ENCODE measurements around the gene SAMD5. TPM values are rescaled to one million over a fixed set of nuclear protein-coding genes. Genes with fewer than 3 reads are reported as not detected.

Gene SAMD5
- total and polyA plus RNA-seq, 7 donors = 0.68 to 6.8 (median 1.1) TPM

DNA sequence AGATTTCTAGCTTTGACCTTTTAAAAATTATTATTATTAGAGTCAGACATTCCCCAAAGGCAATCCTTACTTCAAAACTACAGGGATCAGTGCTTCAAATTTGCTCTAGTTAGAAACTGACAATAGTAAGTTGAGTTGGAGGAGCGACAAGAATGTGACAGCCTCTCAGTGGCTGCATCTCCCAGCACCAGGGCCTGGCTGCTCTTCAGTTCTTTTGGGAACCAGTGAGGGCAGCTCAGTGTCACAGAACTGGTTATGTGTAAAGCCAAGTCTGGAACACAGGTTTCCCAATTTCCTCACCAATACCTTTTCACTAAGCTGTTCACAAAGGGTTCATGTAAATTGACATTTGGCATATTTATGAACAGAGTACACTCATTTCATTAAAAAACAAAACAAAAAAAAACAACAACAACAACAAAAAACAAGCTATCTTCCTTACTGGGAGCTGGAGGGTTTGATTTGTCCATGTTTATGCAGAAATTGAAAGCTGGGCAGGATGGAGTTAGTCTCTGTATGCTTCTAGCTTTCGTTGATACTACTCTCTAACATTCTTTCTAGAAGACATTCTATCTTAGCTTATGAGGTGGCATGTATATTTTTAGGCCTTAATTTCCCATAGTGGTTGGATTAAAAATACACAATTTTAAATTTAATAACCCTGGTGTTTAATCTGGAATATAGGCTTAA is 95.0 kb downstream of the SAMD5 start:
- TF ChIP-seq POLR2A (IDR thresholded peaks at IDR 0.05) (no peak), POLR2AphosphoS5 (IDR thresholded peaks at IDR 0.05) (no peak), EP300 (IDR thresholded peaks at IDR 0.05) (no peak)
- TF ChIP-seq, protein P1, sequence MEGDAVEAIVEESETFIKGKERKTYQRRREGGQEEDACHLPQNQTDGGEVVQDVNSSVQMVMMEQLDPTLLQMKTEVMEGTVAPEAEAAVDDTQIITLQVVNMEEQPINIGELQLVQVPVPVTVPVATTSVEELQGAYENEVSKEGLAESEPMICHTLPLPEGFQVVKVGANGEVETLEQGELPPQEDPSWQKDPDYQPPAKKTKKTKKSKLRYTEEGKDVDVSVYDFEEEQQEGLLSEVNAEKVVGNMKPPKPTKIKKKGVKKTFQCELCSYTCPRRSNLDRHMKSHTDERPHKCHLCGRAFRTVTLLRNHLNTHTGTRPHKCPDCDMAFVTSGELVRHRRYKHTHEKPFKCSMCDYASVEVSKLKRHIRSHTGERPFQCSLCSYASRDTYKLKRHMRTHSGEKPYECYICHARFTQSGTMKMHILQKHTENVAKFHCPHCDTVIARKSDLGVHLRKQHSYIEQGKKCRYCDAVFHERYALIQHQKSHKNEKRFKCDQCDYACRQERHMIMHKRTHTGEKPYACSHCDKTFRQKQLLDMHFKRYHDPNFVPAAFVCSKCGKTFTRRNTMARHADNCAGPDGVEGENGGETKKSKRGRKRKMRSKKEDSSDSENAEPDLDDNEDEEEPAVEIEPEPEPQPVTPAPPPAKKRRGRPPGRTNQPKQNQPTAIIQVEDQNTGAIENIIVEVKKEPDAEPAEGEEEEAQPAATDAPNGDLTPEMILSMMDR (IDR thresholded peaks at IDR 0.05) = no peak
- Histone ChIP-seq H3K27ac (no peak overlapping the region), H3K36me3 (no peaks in the 10 kb centered on the region), H3K27me3 (no peaks in the 10 kb centered on the region), H3K9me3 (no peaks in the 10 kb centered on the region), H3K4me1 (peaks cover 0 to 7% (median 0%) of the 10 kb centered on the region in 4 donors), H3K4me3 (no peak overlapping the region)
- intact Hi-C loops (cut with DNase I) = no loop called here
- WGBS, 2 donors = 90 to 92% methylated on average over 2 of the region's 2 CpGs
- no peak for DNase-seq

DNA sequence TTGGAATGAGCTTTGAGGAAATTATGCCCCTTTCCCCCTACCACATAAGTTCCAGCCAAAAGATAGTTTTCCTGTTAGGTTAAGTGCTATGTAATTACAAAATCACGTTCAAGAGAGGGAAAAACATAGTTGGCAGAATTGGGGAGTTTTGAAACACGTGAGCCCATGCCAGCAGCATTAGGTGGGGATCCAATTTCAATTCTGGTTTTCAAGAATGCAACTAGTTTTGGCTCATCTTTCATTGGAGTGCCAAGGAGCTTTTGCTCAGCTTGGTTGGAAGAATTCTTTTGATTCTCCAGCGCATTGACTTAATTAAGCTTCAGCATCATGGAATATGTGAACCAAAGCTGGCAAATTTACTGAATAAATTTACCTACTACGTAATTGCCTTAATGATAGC is 95.9 kb downstream of the SAMD5 start:
- no peaks in the 10 kb centered on the region for H3K27me3 ChIP-seq
- DNase-seq = no peak
- H3K27ac ChIP-seq = no peak overlapping the region
- H3K36me3 ChIP-seq = no peaks in the 10 kb centered on the region
- 87 to 91% methylated on average over 4 of the region's 4 CpGs for WGBS, 2 donors
- H3K4me1 ChIP-seq = peaks cover 0 to 7% (median 0%) of the 10 kb centered on the region in 4 donors
- H3K4me3 ChIP-seq = no peak overlapping the region
- intact Hi-C loops (cut with DNase I) = no loop called here
- TF ChIP-seq, protein P1 (IDR thresholded peaks at IDR 0.05) = no peak
- TF ChIP-seq POLR2A (IDR thresholded peaks at IDR 0.05) (no peak), EP300 (IDR thresholded peaks at IDR 0.05) (no peak), POLR2AphosphoS5 (IDR thresholded peaks at IDR 0.05) (no peak)
- H3K9me3 ChIP-seq = no peaks in the 10 kb centered on the region

DNA sequence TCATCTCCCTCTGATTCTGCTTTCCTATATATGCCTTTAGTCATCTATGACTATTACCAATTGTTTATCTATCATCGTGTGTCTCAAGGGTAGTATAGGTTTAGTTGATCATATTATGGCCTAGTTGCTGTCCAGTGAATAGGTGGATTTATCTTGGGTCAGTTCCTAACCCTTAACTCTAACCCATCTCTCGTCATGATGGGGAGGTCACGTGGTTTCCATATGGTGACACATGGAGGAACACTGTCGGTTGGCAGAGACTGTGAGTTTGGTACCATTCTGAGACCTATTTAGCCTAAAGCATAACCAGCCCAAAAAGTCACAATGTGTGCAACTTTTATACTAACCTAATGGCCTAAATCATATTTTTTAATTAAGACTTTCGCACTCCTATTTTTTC is 103.5 kb downstream of the SAMD5 start:
- no peaks in the 10 kb centered on the region for H3K27me3 ChIP-seq
- H3K4me1 ChIP-seq = no peaks in the 10 kb centered on the region
- H3K4me3 ChIP-seq = no peak overlapping the region
- TF ChIP-seq EP300 (IDR thresholded peaks at IDR 0.05) (no peak), POLR2A (IDR thresholded peaks at IDR 0.05) (no peak), POLR2AphosphoS5 (IDR thresholded peaks at IDR 0.05) (no peak)
- TF ChIP-seq, protein P1 (IDR thresholded peaks at IDR 0.05) = no peak
- H3K27ac ChIP-seq = no peak overlapping the region
- 93 to 94% methylated on average over 5 of the region's 5 CpGs for WGBS, 2 donors
- intact Hi-C loops (cut with DNase I) = no loop called here
- DNase-seq = no peak
- H3K36me3 ChIP-seq = no peaks in the 10 kb centered on the region
- H3K9me3 ChIP-seq = no peaks in the 10 kb centered on the region

DNA sequence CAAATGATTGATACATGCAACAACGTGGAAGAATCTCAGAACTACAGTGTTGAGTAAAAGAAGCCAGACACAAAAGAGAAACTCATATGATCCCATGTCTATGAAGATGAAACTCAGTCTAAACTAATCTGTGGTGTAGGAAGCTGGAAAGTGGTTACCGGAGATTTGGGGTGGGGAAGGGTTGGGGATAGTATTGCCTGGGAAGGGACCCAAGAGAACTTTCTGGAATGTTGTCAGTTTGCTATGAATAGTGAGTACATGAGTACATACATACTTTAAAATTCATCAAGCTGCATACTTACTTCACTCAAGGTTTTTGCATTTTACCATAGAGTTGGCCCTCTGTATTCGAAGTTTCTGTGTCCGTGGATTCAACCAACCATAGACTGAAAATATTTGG is 106.0 kb downstream of the SAMD5 start:
- no peaks in the 10 kb centered on the region for H3K4me1 ChIP-seq
- DNase-seq = no peak
- no peak overlapping the region for H3K4me3 ChIP-seq
- intact Hi-C loops (cut with DNase I) = no loop called here
- no peaks in the 10 kb centered on the region for H3K27me3 ChIP-seq
- TF ChIP-seq EP300 (IDR thresholded peaks at IDR 0.05) (no peak), POLR2A (IDR thresholded peaks at IDR 0.05) (no peak), POLR2AphosphoS5 (IDR thresholded peaks at IDR 0.05) (no peak)
- TF ChIP-seq, protein P1 (IDR thresholded peaks at IDR 0.05) = no peak
- 86 to 89% methylated on average over 4 of the region's 4 CpGs for WGBS, 2 donors
- H3K9me3 ChIP-seq = no peaks in the 10 kb centered on the region
- no peaks in the 10 kb centered on the region for H3K36me3 ChIP-seq
- H3K27ac ChIP-seq = no peak overlapping the region

Measured in sigmoid colon (tissue), 7 donors.